ENCODE data around the gene MOB3B.
"Not testable (repeated sequence)": the region's sequence is repeated elsewhere in the genome, so short reads cannot be mapped to it uniquely, and the experiment has no call there.

DNA sequence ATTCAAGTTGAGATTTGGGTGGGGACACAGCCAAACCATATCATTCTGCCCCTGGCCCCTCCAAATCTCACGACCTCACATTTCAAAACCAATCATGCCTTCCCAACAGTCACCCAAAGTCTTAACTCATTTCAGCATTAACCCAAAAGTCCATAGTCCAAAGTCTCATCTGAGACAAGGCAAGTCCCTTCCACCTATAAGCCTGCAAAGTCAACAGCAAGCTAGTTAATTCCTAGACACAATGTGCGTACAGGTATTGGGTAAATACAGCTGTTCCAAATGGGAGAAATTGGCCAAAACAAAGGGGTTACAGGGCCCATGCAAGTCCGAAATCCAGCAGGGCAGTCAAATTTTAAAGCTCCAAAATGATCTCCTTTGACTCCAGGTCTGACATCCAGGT lies 64.7 kb downstream of the MOB3B start:
- TF ChIP-seq CTCF, POLR2A (IDR thresholded peaks at IDR 0.05): not testable (repeated sequence)
